NCI-H82 (cell line): ENCODE measurements around the gene HES4.
"Not testable (repeated sequence)": the region's sequence is repeated elsewhere in the genome, so short reads cannot be mapped to it uniquely, and the experiment has no call there.

Experiments used
- DNase-seq: peaks from one replicate; lab custom pipeline; 2025; lab: John Stamatoyannopoulos, UW

The HES4 gene

DNA sequence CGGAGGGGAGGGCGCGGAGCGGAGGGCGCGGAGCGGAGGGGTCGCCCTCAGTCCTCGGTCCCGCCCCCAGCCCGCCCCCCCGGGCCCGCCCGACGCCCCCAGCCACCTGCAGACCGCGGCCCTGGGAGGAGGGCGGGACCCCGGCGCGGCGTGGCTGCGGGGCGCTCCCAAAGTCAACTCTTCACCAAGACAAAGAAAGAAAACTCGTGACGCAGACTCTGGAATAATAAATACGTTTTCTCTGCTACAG, 1.2 kb downstream of the HES4 start:
- no peak for DNase-seq

DNA sequence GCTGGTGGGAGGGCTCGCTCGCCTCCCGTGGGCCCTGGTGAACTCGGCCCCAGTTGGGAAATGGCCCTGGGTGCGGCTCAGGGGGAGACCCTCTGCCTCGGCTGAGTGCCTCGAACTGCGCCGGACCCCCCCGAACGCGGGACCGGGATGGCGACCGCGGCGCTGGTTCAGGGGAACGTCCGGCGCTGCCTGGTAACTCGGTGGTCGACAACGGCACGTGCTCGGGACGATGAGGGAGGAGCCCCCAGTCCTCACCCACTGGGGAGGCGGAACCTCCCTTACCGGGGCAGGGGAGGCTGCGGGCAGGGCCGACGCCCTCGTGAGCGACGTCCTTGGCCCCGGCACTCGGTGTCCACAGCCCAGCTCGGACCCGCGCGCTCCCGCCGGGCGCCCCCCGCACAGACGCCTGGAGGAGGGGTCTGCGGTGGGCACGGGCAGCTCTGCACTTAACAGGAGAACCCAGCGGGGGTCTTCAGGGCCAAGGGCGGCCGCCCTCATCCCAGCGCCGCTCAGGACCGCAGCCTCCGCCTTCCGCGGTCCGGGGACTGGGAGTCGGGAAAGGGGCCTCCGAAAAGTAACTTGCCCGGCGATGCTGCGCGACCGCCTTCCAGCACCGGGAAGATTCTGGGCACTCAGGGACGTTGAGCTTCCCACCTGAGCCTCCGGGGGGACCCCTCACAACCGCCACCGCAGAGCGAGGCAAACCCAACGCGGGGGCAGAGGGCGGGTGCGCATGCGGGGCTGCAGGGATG, 1.7 kb downstream of the HES4 start:
- no peak for DNase-seq

DNA sequence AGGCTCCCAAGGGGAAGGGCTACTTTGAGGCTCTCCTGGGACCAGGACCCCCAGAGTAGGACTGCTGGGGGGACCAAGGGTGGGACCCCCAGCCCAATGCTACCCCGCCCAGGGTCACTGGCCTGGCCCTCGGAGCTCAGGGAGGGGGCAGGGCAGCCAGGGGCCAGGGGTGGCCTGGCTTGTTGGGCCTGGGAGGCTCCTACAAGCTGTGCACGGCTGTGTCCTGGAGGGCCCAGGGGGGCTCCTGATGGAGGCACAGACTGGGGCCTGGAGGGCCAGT, 2.2 kb downstream of the HES4 start:
- DNase-seq, result no peak

DNA sequence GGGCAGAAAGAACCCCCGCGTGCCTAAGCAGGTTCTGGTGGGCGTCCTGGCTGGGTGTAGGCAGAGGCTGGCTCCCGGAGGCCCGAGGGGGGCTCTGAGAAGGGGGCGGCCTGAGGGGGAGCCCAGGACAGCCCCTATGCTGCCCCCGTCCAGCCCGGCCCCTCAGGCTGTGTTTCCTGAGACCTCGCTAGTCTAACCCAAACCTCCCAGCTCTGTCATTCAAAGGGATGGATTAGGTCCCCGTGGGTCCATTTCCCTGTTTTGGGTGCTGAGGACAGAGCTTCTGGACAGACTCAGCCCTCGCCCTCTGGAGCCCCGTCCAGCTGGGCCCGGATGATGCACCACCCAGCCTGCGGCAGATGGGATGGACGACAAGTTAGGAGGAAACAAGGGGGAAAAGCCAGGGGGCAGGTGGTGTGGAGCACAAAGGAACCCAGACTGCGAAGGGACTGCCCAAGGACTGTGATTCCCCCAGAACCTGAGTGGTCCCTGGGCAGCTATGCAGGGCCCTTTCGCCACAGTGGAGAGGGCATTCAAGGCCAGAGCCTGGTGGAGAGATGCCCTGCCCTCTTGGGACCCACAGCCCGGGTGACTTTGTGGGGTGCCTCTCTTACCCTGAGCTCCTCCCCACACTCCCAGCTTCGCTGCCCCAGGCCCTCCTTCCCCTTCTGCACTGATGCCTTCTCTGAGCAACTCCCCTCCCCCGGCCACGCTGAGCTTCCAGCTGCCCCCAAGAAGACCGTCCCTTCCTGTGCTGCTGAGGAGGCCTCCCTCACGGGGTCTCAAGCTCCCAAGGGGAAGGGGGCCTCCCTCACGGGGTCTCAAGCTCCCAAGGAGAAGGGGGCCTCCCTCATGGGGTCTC, 2.8 kb downstream of the HES4 start:
- no peak for DNase-seq

DNA sequence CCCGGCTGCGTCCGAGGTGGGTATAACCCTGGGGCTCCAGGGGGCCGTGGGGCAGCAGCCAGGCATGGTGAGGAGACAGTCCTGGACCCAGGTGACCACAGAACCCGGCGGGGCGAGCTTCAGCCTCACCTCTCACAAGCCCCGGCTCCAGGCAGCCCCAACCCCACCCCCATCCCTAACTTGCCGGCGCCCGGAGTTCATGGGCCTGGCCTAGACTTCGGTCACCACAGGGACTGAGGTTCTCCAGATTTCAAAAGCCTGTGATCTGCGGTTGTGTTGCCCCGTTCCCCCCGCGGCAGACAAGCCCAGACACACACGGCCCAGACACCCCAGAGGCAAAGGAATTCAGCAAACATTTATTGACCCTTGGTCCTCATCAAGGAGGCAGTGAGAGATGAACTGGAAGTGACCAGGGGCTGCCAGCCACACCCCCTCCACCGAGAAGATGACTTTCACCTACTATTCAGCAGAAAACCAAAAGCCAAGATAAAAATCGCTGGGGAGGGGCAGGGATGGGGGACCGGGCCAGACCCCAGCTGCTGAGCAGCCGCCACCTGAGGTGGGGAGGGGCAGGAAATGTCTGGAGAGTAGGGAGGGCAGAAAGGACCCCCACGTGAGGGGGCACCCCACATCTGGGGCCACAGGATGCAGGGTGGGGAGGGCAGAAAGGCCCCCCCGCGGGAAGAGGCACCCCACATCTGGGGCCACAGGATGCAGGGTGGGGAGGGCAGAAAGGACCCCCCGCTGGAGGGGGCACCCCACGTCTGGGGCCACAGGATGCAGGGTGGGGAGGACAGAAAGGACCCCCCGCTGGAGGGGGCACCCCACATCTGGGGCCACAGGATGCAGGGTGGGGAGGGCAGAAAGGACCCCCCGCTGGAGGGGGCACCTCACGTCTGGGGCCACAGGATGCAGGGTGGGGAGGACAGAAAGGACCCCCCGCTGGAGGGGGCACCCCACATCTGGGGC, 3.9 kb downstream of the HES4 start:
- no peak for DNase-seq

DNA sequence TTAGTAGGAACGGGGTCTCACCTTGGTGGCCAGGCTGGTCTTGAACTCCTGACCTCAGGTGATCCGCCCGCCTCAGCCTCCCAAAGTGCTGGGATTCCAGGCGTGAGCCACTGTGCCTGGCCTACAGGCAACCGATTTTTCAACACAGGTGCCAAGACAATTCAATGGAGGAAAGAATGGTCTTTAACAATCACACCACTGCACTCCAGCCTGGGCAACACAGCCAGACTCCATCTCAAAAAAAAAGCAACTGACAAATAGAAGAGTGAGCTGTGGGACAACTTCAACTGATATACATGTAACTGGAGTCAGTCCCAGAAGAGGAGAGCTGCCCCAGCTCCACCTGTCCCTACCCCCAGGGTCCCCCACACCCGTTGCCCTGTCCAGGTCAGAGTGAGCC, 5.4 kb downstream of the HES4 start:
- not testable (repeated sequence) for DNase-seq

DNA sequence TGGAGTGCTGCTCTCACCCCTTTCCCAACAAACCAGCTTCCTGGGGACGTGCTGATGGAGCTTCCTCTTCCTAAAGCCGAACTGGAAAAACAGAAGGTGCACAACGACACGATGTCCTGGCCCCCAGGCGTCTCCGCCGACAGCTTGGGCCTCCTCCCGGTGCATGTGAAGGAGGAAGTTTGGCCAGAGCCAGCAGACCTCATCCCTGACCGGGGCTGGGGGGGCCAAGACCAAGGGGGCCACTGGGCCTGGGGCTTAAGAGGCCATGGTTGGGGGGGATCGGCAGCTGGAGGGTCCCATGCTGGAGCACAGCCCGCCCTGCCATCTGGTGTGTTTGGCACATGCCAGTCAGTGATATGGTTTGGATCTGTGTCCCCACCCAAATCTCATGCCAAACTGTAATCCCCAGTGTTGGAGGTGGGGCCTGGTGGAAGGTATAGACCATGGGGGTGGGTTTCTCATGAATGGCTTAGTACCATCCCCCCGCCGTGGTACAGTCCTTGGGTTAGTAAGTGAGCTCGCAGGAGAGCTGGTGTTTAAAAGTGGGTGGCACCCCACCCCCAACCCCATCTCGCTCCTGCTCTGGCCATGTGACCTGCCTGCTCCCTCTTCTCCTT, 6.4 kb downstream of the HES4 start:
- DNase-seq, result no peak

DNA sequence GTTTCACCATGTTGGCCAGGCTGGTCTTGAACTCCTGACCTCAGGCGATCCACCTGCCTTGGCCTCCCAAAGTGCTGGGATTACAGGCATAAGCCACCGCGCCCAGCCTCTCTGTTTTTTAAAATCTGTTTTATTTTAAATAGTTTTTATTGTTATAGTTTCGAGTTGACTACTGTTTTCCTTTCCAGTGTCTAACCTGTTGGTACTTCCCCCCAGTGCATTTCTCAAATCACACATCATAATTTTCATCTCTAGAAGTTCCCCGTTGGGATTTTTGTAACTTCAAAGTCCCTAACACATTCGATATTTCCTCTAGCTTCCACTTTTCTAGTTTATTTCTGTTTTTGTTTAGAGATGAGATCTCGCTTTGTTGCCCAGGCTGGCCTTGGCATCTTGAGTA, 7.5 kb downstream of the HES4 start:
- DNase-seq, result no peak

DNA sequence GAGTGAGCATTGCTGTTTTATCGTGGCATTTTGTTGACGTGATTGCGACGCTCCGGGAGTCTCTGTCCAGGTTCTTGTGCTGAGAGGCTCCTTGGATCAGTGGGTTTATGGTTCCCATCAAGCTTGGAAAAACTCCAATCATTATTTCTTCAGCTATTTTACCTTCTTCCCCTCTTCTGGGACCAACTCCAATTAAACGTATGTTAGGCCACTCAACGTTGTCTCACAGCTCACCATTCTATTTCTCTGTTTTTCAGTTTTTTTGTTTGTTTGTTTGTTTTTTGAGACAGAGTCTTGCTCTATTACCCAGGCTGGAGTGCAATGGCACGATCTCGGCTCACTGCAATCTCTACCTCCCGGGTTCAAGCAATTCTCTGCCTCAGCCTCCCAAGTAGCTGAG, 8.0 kb downstream of the HES4 start:
- DNase-seq, result no peak

DNA sequence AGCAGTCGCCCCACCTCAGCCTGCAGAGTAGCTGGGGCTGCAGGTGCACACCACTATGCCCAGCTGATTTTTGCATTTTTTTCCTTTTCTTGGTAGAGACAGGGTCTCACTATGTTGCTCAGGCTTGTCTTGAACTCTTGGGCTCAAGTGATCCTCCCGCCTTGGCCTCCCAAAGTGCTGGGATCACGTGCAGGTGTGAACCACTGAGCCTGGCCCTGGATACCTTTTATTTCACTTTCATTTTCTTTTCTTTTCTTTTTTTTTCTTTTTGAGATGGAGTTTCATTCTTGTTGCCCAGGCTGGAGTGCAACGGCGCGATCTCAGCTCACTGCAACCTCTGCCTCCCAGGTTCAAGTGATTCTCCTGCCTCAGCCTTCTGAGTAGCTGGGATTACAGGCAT, 8.6 kb downstream of the HES4 start:
- not testable (repeated sequence) for DNase-seq

DNA sequence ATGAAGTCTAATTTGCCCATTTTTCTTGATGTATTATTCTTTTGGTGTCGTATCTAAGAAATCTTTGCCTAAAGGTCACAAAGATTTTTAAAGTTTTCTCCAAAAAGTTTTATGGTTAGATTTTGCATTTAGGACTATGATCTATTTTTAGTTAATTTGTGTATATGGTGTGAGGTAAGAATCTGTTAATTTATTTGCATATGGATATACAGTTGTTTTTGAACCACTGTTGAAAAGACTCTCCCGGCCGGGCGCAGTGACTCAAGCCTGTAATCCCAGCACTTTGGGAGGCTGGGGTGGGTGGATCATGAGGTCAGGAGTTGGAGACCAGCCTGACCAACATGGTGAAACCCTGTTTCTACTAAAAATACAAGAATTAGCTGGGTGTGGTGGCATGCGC, 11.8 kb downstream of the HES4 start:
- DNase-seq, result not testable (repeated sequence)

DNA sequence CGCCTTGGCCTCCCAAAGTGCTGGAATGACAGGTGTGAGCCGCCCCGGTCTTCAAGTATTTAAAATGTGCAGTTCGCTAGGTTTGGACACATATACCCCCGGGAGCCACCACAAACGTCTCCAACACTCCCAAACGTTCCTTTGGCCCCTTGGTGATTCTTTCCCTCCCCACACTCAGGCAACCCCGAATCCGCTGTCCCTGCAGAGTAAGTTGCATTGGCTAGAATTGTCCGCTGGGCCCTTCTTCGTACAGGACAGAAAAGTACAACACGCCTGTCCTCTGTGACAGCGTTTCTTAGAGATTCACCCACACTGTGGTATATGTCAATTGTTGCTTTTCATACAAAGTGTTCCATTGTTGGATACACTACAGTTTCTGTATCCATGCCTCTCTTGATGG, 14.8 kb downstream of the HES4 start:
- no peak for DNase-seq

DNA sequence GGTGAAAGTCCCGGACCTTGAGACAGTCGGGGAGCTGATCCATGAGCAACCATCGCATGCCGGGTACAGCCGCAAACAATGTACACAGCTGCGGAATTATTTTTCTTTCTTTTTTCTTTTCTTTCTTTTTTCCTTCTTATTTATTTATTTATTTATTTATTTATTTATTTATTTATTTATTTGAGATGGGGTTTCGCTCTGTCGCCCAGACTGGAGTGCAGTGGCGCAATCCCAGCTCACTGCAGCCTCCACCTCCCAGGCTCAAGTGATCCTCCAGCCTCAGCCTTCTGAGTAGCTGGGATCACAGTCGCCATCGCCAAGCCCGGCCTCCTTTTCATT, 15.5 kb downstream of the HES4 start:
- DNase-seq, result no peak

DNA sequence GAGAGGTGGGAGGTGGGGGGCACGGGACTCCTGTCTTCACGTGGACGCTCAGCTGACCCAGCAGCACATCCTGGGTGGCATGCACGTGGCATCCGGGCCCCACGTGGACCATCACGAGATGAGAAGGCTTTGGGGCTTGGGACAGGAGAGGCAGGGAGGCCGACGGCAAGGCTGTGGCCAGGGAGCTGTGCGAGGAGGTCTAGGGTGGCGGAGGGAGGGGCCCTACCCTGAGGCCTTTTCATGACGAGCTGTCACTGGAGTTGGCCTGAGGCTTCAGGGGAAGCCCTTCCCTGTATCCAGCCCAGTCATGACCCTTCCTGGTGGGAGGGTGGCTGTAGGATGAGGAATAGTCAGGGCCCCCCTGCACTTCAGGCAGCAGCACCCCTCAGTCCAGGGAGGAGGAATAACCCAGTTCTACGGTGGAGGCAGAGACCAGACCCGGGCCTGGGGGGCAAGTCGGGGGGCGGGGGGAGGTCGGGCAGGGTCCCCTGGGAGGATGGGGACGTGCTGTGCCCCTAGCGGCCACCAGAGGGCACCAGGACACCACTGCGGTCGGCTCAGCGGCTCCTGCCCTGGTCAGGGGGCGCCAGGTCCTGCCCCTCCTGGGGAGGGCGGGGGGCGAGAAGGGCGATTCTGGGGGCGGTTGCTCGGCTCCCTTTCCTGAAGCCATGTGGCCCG, 16.0 kb downstream of the HES4 start:
- DNase-seq, result peak; percentile 59

DNA sequence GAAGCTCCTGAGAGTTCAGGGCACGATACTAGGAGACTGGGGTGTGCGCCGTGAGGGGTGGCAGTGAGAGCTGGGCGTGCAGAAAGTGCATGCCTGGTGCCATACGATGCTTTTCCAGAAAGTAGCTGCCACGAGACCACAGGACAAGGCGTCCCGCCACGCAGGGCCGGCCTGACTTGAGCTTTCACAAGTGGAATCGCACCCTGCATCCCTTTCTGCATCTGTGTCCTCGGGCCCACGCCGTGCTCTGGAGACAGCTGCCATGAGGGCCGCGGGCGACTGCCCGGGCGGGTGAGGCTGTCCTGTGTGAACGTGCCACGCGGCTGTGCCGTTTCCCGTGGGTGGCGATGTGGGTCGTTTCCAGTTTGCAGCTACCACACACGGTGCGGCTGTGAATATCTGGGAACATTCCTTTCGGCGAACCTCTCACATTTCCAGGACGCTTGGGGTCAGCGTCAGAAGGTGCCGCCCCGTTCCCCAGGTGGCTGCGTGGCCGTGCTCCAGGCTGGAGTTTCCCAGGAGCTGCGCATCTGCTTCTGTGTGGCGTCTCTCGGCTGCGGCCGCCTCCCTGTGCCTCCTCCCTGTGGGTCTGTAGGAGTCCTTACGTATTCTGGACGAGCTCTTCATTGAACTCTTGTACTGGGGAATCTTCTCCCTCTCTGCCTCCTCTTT, 17.0 kb downstream of the HES4 start:
- DNase-seq, result no peak

DNA sequence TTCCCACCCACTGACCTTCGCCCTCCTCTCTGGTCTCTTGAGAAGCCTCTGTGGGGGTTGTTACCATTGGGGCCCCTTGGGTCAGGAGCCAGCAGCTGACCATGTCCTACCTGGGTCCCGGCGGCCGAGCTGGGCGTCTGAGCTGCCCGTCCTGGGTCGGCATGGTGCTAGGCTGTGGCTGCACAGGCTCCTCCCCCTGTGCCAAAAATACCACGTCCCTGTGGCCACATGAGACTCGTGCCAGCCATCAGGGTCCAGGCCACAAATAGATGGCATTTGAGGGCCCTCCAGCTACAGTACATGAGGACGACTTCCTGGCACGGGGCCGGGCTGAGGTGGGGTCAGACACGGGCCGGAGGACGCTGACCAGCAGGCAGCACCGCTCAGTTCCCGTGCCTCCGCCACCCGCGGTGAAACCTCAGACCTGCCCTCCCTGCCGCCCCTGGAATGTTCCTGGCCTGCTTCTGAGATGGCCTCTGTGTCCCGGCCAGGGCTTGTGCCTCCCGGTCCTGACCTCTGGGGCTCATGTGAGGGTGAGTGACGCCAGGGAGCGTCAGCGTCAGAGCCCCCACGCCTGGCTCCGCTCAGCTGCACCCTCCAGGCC, 17.8 kb downstream of the HES4 start, which contains the start of gene PERM1:
TSS of gene PERM1 (minus strand) at position 139 of the 604 bp plus-strand sequence. CDS start 1,064 bp downstream, outside the sequence.
- DNase-seq, result no peak

DNA sequence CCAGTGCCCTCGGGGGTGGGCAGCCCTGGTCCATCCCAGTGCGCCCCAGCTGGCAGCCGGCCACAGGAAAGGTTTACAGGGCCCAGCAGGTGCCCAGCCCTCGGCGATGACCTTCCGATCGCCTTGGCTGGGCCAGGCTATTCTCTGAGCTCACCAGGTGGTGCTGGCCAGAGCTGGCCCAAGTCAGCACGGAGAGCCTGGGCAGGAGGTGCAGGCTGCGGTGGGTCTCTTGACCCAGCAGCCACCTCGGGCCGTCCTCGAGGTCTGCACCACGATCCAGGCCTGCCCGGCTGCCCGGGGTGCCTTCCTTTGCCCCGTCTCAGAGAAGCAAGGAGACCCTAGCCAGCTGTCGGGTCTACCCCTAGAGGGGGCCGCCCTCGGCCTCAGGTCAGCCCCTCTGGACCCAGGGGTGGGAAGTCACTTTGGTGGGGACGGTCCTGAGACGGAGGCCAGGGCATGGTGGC, 18.4 kb downstream of the HES4 start:
- no peak for DNase-seq

DNA sequence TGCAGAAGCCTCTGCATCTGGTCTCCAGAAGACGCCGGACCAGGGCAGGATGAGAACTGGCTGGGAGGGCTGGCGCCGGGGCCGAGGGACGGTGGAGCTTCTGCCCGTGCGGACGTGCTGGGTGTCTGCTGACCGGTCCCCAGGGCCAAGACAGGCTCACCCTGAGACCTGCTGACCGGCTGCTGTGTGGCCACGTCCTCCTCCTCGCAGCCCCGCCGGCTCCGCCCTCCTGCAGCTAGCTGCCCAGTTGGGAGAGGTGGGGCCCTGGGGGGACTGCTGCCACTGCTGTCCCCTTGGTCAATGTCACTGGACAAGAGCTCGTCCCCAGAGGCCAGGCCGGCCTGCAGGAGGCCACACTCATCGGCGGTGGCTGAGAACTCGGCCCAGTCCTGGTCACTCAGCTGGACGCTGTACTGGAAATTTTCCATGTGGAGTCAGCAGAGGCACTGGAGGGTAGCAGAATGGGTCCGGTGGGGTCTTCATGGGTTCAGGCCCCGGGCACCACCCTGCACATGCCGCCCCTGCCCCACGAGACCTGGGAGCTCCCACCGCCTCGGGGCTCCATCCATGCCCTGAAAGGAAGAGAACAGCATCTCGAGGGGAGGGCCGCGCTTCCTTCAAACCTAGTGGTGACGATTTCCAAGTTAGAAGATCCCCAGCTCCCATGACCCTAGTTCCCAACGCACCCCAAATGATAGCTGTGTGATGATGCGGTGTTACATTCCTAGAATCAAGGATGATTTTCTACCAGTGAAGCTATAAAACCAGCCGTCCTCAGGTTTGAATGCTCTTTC, 19.1 kb downstream of the HES4 start:
- DNase-seq, result no peak

DNA sequence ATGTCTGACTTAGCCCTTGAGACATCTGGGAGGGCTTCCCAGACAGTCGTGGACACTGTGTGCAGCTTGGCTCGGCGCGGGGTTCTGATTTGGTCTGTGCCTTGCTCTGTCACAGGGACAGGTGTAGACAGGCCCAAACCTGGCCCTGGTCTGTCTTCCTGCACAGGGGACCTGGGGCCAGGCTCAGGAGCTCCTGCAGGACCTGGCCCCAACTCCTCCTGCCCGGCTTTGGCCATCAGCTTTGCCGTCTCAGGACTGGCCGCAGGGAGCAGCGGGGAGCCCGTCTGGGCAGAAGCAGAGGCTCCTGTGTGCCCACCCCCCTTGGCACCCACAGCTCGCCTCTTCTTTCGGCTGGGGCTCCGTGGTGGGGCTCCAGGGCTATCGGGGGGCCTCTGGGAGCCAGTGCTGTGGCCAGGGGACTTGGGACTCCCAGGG, 19.7 kb downstream of the HES4 start:
- DNase-seq, result no peak

DNA sequence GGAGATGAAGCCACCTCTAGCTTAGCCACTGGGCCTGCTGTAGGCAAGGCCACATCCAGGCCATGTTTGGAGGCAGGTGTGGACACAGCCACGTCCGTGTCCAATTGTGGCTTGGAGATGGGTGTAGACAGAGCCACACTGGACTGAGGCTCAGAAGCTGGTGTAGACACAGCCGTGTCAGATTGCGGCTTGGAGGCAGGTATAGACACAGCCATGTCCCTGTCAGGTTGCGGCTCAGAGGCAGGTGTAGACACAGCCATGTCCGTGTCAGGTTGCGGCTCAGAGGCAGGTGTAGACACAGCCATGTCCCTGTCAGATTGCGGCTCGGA, 20.2 kb downstream of the HES4 start:
- DNase-seq, result no peak
